HEK293 (cell line): ENCODE data around the gene SCRN1.
"Not testable (repeated sequence)": the region's sequence is repeated elsewhere in the genome, so short reads cannot be mapped to it uniquely, and the experiment has no call there.

Source experiments
- CTCF ChIA-PET: fragments of 350-600 bp; formaldehyde crosslinking; extraction: SDS; loops from one replicate; lab custom pipeline; 2021; ENCODE audit warnings: antibody characterized with exemption; lab: Yijun Ruan, JAX
- POLR2A ChIA-PET: fragments of 300-600 bp; formaldehyde crosslinking; extraction: SDS; loops from one replicate; lab custom pipeline; 2020; ENCODE audit warnings: antibody characterized with exemption, inconsistent platforms; lab: Yijun Ruan, JAX
- H3K27ac ChIP-seq: fragments of 200-500 bp; sonication (Bioruptor generic); 2 replicates; pipeline ENCODE4 v1.5.1; 2014; ENCODE audit warnings: low read depth, low read length, control low read depth, inconsistent platforms; ENCODE audit errors: extremely low read depth
- H3K36me3 ChIP-seq, 2 experiments: fragments of 200-500 bp in 1 of 2; sonication (Bioruptor generic) in 1 of 2; 1 replicate in 1 of 2; 2 replicates in 1 of 2; pipeline ENCODE4 v1.5.1; 2014 to 2017; ENCODE audit warnings: inconsistent platforms in 2 of 2, low read length in 2 of 2; ENCODE audit not compliant: control insufficient read depth in 2 of 2, insufficient read depth in 1 of 2
- H3K4me1 ChIP-seq: fragments of 200-500 bp; sonication (Bioruptor generic); 2 replicates; pipeline ENCODE4 v1.5.1; 2014; ENCODE audit warnings: mild to moderate bottlenecking, low read length, inconsistent platforms; ENCODE audit not compliant: control insufficient read depth, insufficient read depth
- H3K4me3 ChIP-seq: 2 replicates; pipeline ENCODE4 v1.5.1; 2011; ENCODE audit warnings: low read depth, mild to moderate bottlenecking, control low read depth, low read length, moderate library complexity
- H3K9me3 ChIP-seq: fragments of 200-500 bp; sonication (Bioruptor generic); 2 replicates; pipeline ENCODE4 v1.5.1; 2014; ENCODE audit warnings: low read depth, low read length, inconsistent platforms; ENCODE audit not compliant: control insufficient read depth, insufficient read depth
- GFI1B ChIP-seq: fragments of 450-650 bp; formaldehyde crosslinking; IDR thresholded peaks from 2 replicates; pipeline ENCODE4 v1.5.1; 2016; ENCODE audit warnings: missing biosample characterization, missing genetic modification characterization
- GLI4 ChIP-seq: fragments of 450-650 bp; formaldehyde crosslinking; IDR thresholded peaks from 2 replicates; pipeline ENCODE4 v1.5.1; 2016; ENCODE audit warnings: missing biosample characterization, missing genetic modification characterization
- GLIS1 ChIP-seq: fragments of 450-650 bp; formaldehyde crosslinking; IDR thresholded peaks from 2 replicates; pipeline ENCODE4 v1.5.1; 2016; ENCODE audit warnings: missing biosample characterization, missing genetic modification characterization
- KLF10 ChIP-seq: fragments of 450-650 bp; IDR thresholded peaks from 2 replicates; pipeline ENCODE4 v1.5.1; 2018; ENCODE audit warnings: missing biosample characterization, mild to moderate bottlenecking, missing genetic modification characterization
- MYNN ChIP-seq: fragments of 450-650 bp; formaldehyde crosslinking; IDR thresholded peaks from 2 replicates; pipeline ENCODE4 v1.5.1; 2016; ENCODE audit warnings: missing biosample characterization, missing genetic modification characterization, borderline replicate concordance
- PRDM1 ChIP-seq: fragments of 450-650 bp; formaldehyde crosslinking; IDR thresholded peaks from 2 replicates; pipeline ENCODE4; 2016; ENCODE audit warnings: missing biosample characterization, missing genetic modification characterization
- TCF7L2 ChIP-seq: IDR thresholded peaks from 2 replicates; pipeline ENCODE4 v1.6.1; 2011; ENCODE audit warnings: low read depth, mild to moderate bottlenecking, inconsistent platforms, low read length, moderate library complexity, borderline replicate concordance
- ZBTB20 ChIP-seq: fragments of 450-650 bp; formaldehyde crosslinking; IDR thresholded peaks from 2 replicates; pipeline ENCODE4 v1.5.1; 2016; ENCODE audit warnings: missing biosample characterization, missing genetic modification characterization
- ZFP37 ChIP-seq: fragments of 450-650 bp; formaldehyde crosslinking; IDR thresholded peaks from 2 replicates; pipeline ENCODE4 v1.5.1; 2016; ENCODE audit warnings: missing biosample characterization, missing genetic modification characterization
- ZNF155 ChIP-seq: fragments of 450-650 bp; formaldehyde crosslinking; IDR thresholded peaks from 2 replicates; pipeline ENCODE4 v1.5.1; 2016; ENCODE audit warnings: missing biosample characterization, missing genetic modification characterization
- ZNF202 ChIP-seq: fragments of 450-650 bp; formaldehyde crosslinking; IDR thresholded peaks from 2 replicates; pipeline ENCODE4 v1.5.1; 2016; ENCODE audit warnings: missing biosample characterization, missing genetic modification characterization, borderline replicate concordance
- ZNF221 ChIP-seq: fragments of 450-650 bp; formaldehyde crosslinking; IDR thresholded peaks from 2 replicates; pipeline ENCODE4 v1.5.1; 2017; ENCODE audit warnings: missing biosample characterization, missing genetic modification characterization, borderline replicate concordance
- ZNF292 ChIP-seq: fragments of 450-650 bp; formaldehyde crosslinking; IDR thresholded peaks from 2 replicates; pipeline ENCODE4 v1.5.1; 2016; ENCODE audit warnings: low read depth, missing biosample characterization, missing genetic modification characterization, borderline replicate concordance
- ZNF423 ChIP-seq: fragments of 450-650 bp; formaldehyde crosslinking; IDR thresholded peaks from 2 replicates; pipeline ENCODE4 v1.5.1; 2016; ENCODE audit warnings: missing biosample characterization, missing genetic modification characterization
- ZNF514 ChIP-seq: fragments of 450-650 bp; formaldehyde crosslinking; IDR thresholded peaks from 2 replicates; pipeline ENCODE4 v1.5.1; 2016; ENCODE audit warnings: missing biosample characterization, missing genetic modification characterization
- ZNF530 ChIP-seq: fragments of 450-650 bp; formaldehyde crosslinking; IDR thresholded peaks from 2 replicates; pipeline ENCODE4 v1.5.1; 2016; ENCODE audit warnings: low read depth, missing biosample characterization, missing genetic modification characterization
- ZNF548 ChIP-seq: fragments of 450-650 bp; formaldehyde crosslinking; IDR thresholded peaks from 2 replicates; pipeline ENCODE4 v1.5.1; 2016; ENCODE audit warnings: missing biosample characterization, missing genetic modification characterization
- ZNF571 ChIP-seq: fragments of 450-650 bp; formaldehyde crosslinking; IDR thresholded peaks from 2 replicates; pipeline ENCODE4 v1.5.0; 2017; ENCODE audit warnings: missing biosample characterization, missing genetic modification characterization
- ZNF610 ChIP-seq: fragments of 450-650 bp; formaldehyde crosslinking; IDR thresholded peaks from 2 replicates; pipeline ENCODE4 v1.5.1; 2016; ENCODE audit warnings: missing biosample characterization, missing genetic modification characterization, borderline replicate concordance
- ZNF626 ChIP-seq: fragments of 450-650 bp; sonication (Bioruptor Pico); formaldehyde crosslinking; IDR thresholded peaks from 2 replicates; pipeline ENCODE4 v1.5.1; 2018; ENCODE audit warnings: missing biosample characterization, missing genetic modification characterization, inconsistent platforms
- ZNF692 ChIP-seq: fragments of 450-650 bp; formaldehyde crosslinking; IDR thresholded peaks from 2 replicates; pipeline ENCODE4 v1.5.1; 2016; ENCODE audit warnings: missing biosample characterization, missing genetic modification characterization
- ZNF768 ChIP-seq: fragments of 450-650 bp; formaldehyde crosslinking; IDR thresholded peaks from 2 replicates; pipeline ENCODE4 v1.5.1; 2018; ENCODE audit warnings: missing biosample characterization, mild to moderate bottlenecking, missing genetic modification characterization
- TF ChIP-seq, protein P1 (sequence below): fragments of 450-650 bp; formaldehyde crosslinking; IDR thresholded peaks from 2 replicates; pipeline ENCODE4 v1.5.1; 2016; ENCODE audit warnings: missing biosample characterization, missing genetic modification characterization
- TF ChIP-seq, protein P2 (sequence below): fragments of 450-650 bp; formaldehyde crosslinking; IDR thresholded peaks from 2 replicates; pipeline ENCODE4 v1.5.1; 2016; ENCODE audit warnings: missing biosample characterization, missing genetic modification characterization

The SCRN1 gene

GRCh38 chr7:29892231-29892630, 97.4 kb downstream of the SCRN1 start (continued):
- TF ChIP-seq, protein P1, sequence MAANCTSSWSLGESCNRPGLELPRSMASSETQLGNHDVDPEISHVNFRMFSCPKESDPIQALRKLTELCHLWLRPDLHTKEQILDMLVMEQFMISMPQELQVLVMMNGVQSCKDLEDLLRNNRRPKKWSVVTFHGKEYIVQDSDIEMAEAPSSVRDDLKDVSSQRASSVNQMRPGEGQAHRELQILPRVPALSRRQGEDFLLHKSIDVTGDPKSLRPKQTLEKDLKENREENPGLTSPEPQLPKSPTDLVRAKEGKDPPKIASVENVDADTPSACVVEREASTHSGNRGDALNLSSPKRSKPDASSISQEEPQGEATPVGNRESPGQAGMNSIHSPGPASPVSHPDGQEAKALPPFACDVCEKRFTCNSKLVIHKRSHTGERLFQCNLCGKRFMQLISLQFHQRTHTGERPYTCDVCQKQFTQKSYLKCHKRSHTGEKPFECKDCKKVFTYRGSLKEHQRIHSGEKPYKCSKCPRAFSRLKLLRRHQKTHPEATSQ (tag by site-specific recombination): no peak
- TF ChIP-seq ZNF571 (no peak), ZBTB20 (tag by site-specific recombination) (no peak), TCF7L2 (no peak)

DNA sequence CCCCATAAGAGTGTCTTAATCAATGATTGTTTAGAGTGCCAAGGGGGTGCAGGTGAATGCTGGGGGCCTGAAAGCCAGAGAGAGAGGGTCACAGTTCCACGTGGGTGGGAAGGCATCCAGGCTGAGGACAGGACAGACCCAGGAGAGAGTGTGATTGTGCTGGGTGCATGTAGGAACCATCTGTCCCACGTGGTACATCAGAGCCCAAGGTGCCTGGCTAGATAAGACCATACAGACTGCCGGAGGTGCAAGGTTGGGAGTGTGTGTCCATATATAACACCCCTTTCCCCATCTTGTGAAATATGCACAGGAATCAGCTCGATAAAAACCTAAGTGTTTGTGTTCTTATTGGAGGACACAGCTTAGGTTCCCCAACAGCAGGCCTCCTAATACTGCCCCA, 97.8 kb downstream of the SCRN1 start:
- Histone ChIP-seq H3K4me1 (peaks cover 5% of the 10 kb centered on the region; the same call in 1 of the 2 replicates), H3K27ac (no peak overlapping the region), H3K4me3 (no peak overlapping the region), H3K36me3 (no peaks in the 10 kb centered on the region), H3K9me3 (no peaks in the 10 kb centered on the region; the same call in 1 of the 2 replicates)
- ChIA-PET CTCF (no interaction called here), POLR2A (no interaction called here)
- no peak for TF ChIP-seq ZNF155 (tag by site-specific recombination)
- TF ChIP-seq ZNF292 (tag by site-specific recombination): no peak
- TF ChIP-seq, protein P2, sequence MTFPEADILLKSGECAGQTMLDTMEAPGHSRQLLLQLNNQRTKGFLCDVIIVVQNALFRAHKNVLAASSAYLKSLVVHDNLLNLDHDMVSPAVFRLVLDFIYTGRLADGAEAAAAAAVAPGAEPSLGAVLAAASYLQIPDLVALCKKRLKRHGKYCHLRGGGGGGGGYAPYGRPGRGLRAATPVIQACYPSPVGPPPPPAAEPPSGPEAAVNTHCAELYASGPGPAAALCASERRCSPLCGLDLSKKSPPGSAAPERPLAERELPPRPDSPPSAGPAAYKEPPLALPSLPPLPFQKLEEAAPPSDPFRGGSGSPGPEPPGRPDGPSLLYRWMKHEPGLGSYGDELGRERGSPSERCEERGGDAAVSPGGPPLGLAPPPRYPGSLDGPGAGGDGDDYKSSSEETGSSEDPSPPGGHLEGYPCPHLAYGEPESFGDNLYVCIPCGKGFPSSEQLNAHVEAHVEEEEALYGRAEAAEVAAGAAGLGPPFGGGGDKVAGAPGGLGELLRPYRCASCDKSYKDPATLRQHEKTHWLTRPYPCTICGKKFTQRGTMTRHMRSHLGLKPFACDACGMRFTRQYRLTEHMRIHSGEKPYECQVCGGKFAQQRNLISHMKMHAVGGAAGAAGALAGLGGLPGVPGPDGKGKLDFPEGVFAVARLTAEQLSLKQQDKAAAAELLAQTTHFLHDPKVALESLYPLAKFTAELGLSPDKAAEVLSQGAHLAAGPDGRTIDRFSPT: no peak
- TF ChIP-seq ZNF768 (tag by site-specific recombination): no peak
- TF ChIP-seq GFI1B (tag by site-specific recombination): no peak
- TF ChIP-seq ZNF202: no peak
- TF ChIP-seq ZNF610 (tag by site-specific recombination): no peak
- no peak for TF ChIP-seq ZNF514 (tag by site-specific recombination)
- TF ChIP-seq ZNF221 (tag by site-specific recombination): no peak
- no peak for TF ChIP-seq ZNF530
- TF ChIP-seq ZNF548: no peak
- no peak for TF ChIP-seq GLIS1 (tag by site-specific recombination)
- no peak for TF ChIP-seq ZNF626 (tag by site-specific recombination)
- TF ChIP-seq PRDM1: no peak

- POLR2A ChIA-PET, H3K9me3 ChIP-seq, H3K4me3 ChIP-seq, CTCF ChIA-PET, H3K36me3 ChIP-seq, H3K4me1 ChIP-seq, H3K27ac ChIP-seq: not testable (repeated sequence)
Observed at GRCh38 chr7:29890786-29891185, 98.8 kb downstream of the SCRN1 start.

DNA sequence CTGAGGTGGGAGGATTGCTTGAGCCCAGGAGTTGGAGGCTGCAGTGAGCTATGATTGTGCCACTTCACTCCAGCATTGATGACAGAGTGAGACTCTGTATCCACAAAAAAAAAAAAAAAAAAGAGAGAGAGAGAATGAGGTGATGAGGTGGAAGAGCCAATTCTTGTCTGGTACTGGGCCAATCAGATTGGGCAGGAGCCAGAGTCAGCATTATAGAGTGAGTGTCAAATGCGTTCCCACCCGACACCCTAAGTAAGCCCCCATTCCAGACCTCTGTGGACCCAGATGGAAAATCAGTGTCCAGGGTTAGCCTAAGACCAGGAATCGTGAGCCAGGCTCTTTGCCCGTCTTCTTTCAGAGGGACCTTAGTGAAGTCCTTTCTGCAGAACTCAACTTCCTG, 99.3 kb downstream of the SCRN1 start:
- CTCF ChIA-PET: no interaction called here
- TF ChIP-seq ZFP37 (no peak), GLI4 (tag by site-specific recombination) (no peak), ZNF692 (no peak), MYNN (tag by site-specific recombination) (no peak), TCF7L2 (no peak), KLF10 (tag by site-specific recombination) (no peak), ZNF423 (no peak)
- TF ChIP-seq, all 188 proteins: peak for 0
- POLR2A ChIA-PET: no interaction called here

More for the DNA sequence above, 99.3 kb downstream of the SCRN1 start:
- Histone ChIP-seq H3K27ac (no peak overlapping the region), H3K4me1 (peaks cover 5% of the 10 kb centered on the region), H3K9me3 (no peaks in the 10 kb centered on the region), H3K36me3 (no peaks in the 10 kb centered on the region), H3K4me3 (no peak overlapping the region)
